Measurements from ENCODE around the gene MLEC. TPM values are rescaled to one million over a fixed set of nuclear protein-coding genes. Genes with fewer than 3 reads are reported as not detected.
"Not testable (repeated sequence)": the region's sequence is repeated elsewhere in the genome, so short reads cannot be mapped to it uniquely, and the experiment has no call there.

MLEC gene
- total and polyA plus RNA-seq, 4 donors: 19.7 to 92.0 (median 47.6) TPM

- H3K27ac ChIP-seq (ENCODE audit: low read depth in 1 of 2, low read length in 2 of 2): not testable (repeated sequence)
Observed at GRCh38 chr12:120670237-120670636, 16.7 kb upstream of the MLEC start.

GRCh38 chr12:120670667-120671066 lies 16.3 kb upstream of the MLEC start:
- Histone ChIP-seq H3K36me3 (ENCODE audit: control insufficient read depth in 1 of 2, insufficient read depth in 2 of 2, low read length in 1 of 2) (no peaks in the 10 kb centered on the region), H3K27ac (ENCODE audit: low read depth in 1 of 2, low read length in 2 of 2) (no peak overlapping the region), H3K9me3 (ENCODE audit: control insufficient read depth, low read length) (no peaks in the 10 kb centered on the region), H3K27me3 (ENCODE audit: control insufficient read depth in 1 of 2, insufficient read depth in 2 of 2, low read length in 1 of 2) (no peaks in the 10 kb centered on the region), H3K4me1 (ENCODE audit: control insufficient read depth in 1 of 2, insufficient read depth in 2 of 2, low read length in 2 of 2) (no peaks in the 10 kb centered on the region), H3K4me3 (ENCODE audit: low read length in 2 of 2) (no peak overlapping the region)
- ATAC-seq (ENCODE audit: low FRiP score) (no peak), DNase-seq (no peak)
- intact Hi-C loops (cut with DNase I): no loop called here
- 94 to 95% methylated on average over 5 of the region's 5 CpGs for WGBS, 2 donors

More at GRCh38 chr12:120670237-120670636, 16.7 kb upstream of the MLEC start:
- H3K4me3 ChIP-seq (ENCODE audit: low read length in 2 of 2); H3K27me3 ChIP-seq (ENCODE audit: control insufficient read depth in 1 of 2, insufficient read depth in 2 of 2, low read length in 1 of 2); H3K4me1 ChIP-seq (ENCODE audit: control insufficient read depth in 1 of 2, insufficient read depth in 2 of 2, low read length in 2 of 2); H3K36me3 ChIP-seq (ENCODE audit: control insufficient read depth in 1 of 2, insufficient read depth in 2 of 2, low read length in 1 of 2); intact Hi-C loops (cut with DNase I); ATAC-seq (ENCODE audit: low FRiP score); DNase-seq; H3K9me3 ChIP-seq (ENCODE audit: control insufficient read depth, low read length): not testable (repeated sequence)
- WGBS, 2 donors: 96 to 98% methylated on average over 6 of the region's 6 CpGs

- no peaks in the 10 kb centered on the region for H3K27me3 ChIP-seq (ENCODE audit: control insufficient read depth in 1 of 2, insufficient read depth in 2 of 2, low read length in 1 of 2)
- intact Hi-C loops (cut with DNase I): no loop called here
- H3K9me3 ChIP-seq (ENCODE audit: control insufficient read depth, low read length): no peaks in the 10 kb centered on the region
- no peaks in the 10 kb centered on the region for H3K4me1 ChIP-seq (ENCODE audit: control insufficient read depth in 1 of 2, insufficient read depth in 2 of 2, low read length in 2 of 2)
- no peak for DNase-seq
- WGBS, 2 donors: 86 to 91% methylated on average over 6 of the region's 6 CpGs
- H3K27ac ChIP-seq (ENCODE audit: low read depth in 1 of 2, low read length in 2 of 2): no peak overlapping the region
- H3K36me3 ChIP-seq (ENCODE audit: control insufficient read depth in 1 of 2, insufficient read depth in 2 of 2, low read length in 1 of 2): no peaks in the 10 kb centered on the region
- no peak overlapping the region for H3K4me3 ChIP-seq (ENCODE audit: low read length in 2 of 2)
- ATAC-seq (ENCODE audit: low FRiP score): no peak
Observed at GRCh38 chr12:120674097-120674636, 12.8 kb upstream of the MLEC start.

- no peaks in the 10 kb centered on the region for H3K9me3 ChIP-seq (ENCODE audit: control insufficient read depth, low read length)
- ATAC-seq (ENCODE audit: low FRiP score) (no peak), DNase-seq (no peak)
- no peak overlapping the region for H3K27ac ChIP-seq (ENCODE audit: low read depth in 1 of 2, low read length in 2 of 2)
- no peaks in the 10 kb centered on the region for H3K36me3 ChIP-seq (ENCODE audit: control insufficient read depth in 1 of 2, insufficient read depth in 2 of 2, low read length in 1 of 2)
- intact Hi-C loops (cut with DNase I): no loop called here
- no peak overlapping the region for H3K4me3 ChIP-seq (ENCODE audit: low read length in 2 of 2)
- no peaks in the 10 kb centered on the region for H3K27me3 ChIP-seq (ENCODE audit: control insufficient read depth in 1 of 2, insufficient read depth in 2 of 2, low read length in 1 of 2)
- 75 to 81% methylated on average over 7 of the region's 7 CpGs for WGBS, 2 donors
- H3K4me1 ChIP-seq (ENCODE audit: control insufficient read depth in 1 of 2, insufficient read depth in 2 of 2, low read length in 2 of 2): no peaks in the 10 kb centered on the region
Observed at GRCh38 chr12:120677765-120678473, 9.0 kb upstream of the MLEC start.

- Histone ChIP-seq H3K27me3 (ENCODE audit: control insufficient read depth in 1 of 2, insufficient read depth in 2 of 2, low read length in 1 of 2) (no peaks in the 10 kb centered on the region), H3K27ac (ENCODE audit: low read depth in 1 of 2, low read length in 2 of 2) (no peak overlapping the region), H3K4me1 (ENCODE audit: control insufficient read depth in 1 of 2, insufficient read depth in 2 of 2, low read length in 2 of 2) (no peaks in the 10 kb centered on the region), H3K36me3 (ENCODE audit: control insufficient read depth in 1 of 2, insufficient read depth in 2 of 2, low read length in 1 of 2) (no peaks in the 10 kb centered on the region), H3K4me3 (ENCODE audit: low read length in 2 of 2) (no peak overlapping the region), H3K9me3 (ENCODE audit: control insufficient read depth, low read length) (no peaks in the 10 kb centered on the region)
- intact Hi-C loops (cut with DNase I): no loop called here
- DNase-seq: no peak
- WGBS, 2 donors: 79 to 80% methylated on average over 8 of the region's 8 CpGs
- no peak for ATAC-seq (ENCODE audit: low FRiP score)
Observed at GRCh38 chr12:120678572-120678971, 8.4 kb upstream of the MLEC start.

GRCh38 chr12:120680165-120680738 lies 6.7 kb upstream of the MLEC start:
- DNase-seq (no peak), ATAC-seq (ENCODE audit: low FRiP score) (no peak)
- Histone ChIP-seq H3K9me3 (ENCODE audit: control insufficient read depth, low read length) (no peaks in the 10 kb centered on the region), H3K27me3 (ENCODE audit: control insufficient read depth in 1 of 2, insufficient read depth in 2 of 2, low read length in 1 of 2) (no peaks in the 10 kb centered on the region), H3K36me3 (ENCODE audit: control insufficient read depth in 1 of 2, insufficient read depth in 2 of 2, low read length in 1 of 2) (no peaks in the 10 kb centered on the region), H3K4me3 (ENCODE audit: low read length in 2 of 2) (no peak overlapping the region), H3K4me1 (ENCODE audit: control insufficient read depth in 1 of 2, insufficient read depth in 2 of 2, low read length in 2 of 2) (no peaks in the 10 kb centered on the region), H3K27ac (ENCODE audit: low read depth in 1 of 2, low read length in 2 of 2) (no peak overlapping the region)
- 59 to 63% methylated on average over 5 of the region's 5 CpGs for WGBS, 2 donors
- intact Hi-C loops (cut with DNase I): no loop called here

- Histone ChIP-seq H3K4me1 (ENCODE audit: control insufficient read depth in 1 of 2, insufficient read depth in 2 of 2, low read length in 2 of 2) (peaks cover 6% of the 10 kb centered on the region in 2 donors), H3K27me3 (ENCODE audit: control insufficient read depth in 1 of 2, insufficient read depth in 2 of 2, low read length in 1 of 2) (no peaks in the 10 kb centered on the region), H3K9me3 (ENCODE audit: control insufficient read depth, low read length) (no peaks in the 10 kb centered on the region), H3K36me3 (ENCODE audit: control insufficient read depth in 1 of 2, insufficient read depth in 2 of 2, low read length in 1 of 2) (no peaks in the 10 kb centered on the region), H3K4me3 (ENCODE audit: low read length in 2 of 2) (no peak overlapping the region), H3K27ac (ENCODE audit: low read depth in 1 of 2, low read length in 2 of 2) (no peak overlapping the region)
- intact Hi-C loops (cut with DNase I): loop anchor here in 1 of 2 donors (2.0 kb wide), 1 partner anchor 34 kb away; no protein-coding TSS in a partner anchor
- ATAC-seq (ENCODE audit: low FRiP score): no peak
- no peak for DNase-seq
- 79 to 81% methylated on average over 8 of the region's 8 CpGs for WGBS, 2 donors
Observed at GRCh38 chr12:120684523-120684932, 2.4 kb upstream of the MLEC start.

GRCh38 chr12:120685522-120685921 lies 1.4 kb upstream of the MLEC start:
- Histone ChIP-seq H3K36me3 (ENCODE audit: control insufficient read depth in 1 of 2, insufficient read depth in 2 of 2, low read length in 1 of 2) (no peaks in the 10 kb centered on the region), H3K9me3 (ENCODE audit: control insufficient read depth, low read length) (no peaks in the 10 kb centered on the region), H3K4me1 (ENCODE audit: control insufficient read depth in 1 of 2, insufficient read depth in 2 of 2, low read length in 2 of 2) (peaks cover 6% of the 10 kb centered on the region in 2 donors), H3K4me3 (ENCODE audit: low read length in 2 of 2) (no peak overlapping the region), H3K27me3 (ENCODE audit: control insufficient read depth in 1 of 2, insufficient read depth in 2 of 2, low read length in 1 of 2) (no peaks in the 10 kb centered on the region), H3K27ac (ENCODE audit: low read depth in 1 of 2, low read length in 2 of 2) (no peak overlapping the region)
- no peak for ATAC-seq (ENCODE audit: low FRiP score)
- intact Hi-C loops (cut with DNase I): loop anchor here in 1 of 2 donors (2.0 kb wide), 1 partner anchor 35 kb away; no protein-coding TSS in a partner anchor
- no peak for DNase-seq
- 75 to 80% methylated on average over 3 of the region's 3 CpGs for WGBS, 2 donors
